ENCODE measurements around the gene CLK4. TPM values are rescaled to one million over a fixed set of nuclear protein-coding genes. Genes with fewer than 3 reads are reported as not detected.

CLK4 gene
- polyA plus RNA-seq, 2 of the 4 experiments (the other 2 are of a cell fraction): 13.1 to 26.0 TPM

DNA sequence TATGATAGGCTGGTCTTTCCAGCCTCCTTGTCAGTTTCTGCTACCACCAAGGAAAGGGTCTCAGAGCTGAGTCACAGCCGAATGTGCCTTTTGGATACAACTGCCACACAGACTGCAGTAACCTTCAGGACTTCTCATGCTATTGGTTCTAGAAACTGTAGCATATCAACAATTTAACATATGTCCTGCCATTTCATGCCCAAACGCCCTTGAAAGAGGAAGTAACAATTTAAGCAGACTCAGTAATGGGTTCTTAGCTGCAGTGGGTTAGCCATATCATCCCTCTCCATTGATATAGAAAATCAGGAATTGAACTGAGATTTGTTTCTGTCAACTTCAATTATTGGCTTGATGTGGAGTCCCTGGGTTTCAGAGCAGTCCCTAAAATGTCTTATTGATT lies 4.1 kb upstream of the CLK4 start:
- no peak overlapping the region for H3K4me3 ChIP-seq
- H3K4me2 ChIP-seq: no peak overlapping the region
- no peak for TF ChIP-seq NFE2L2 (conservative IDR thresholded peaks at IDR 0.05; ENCODE audit: low read length)
- TF ChIP-seq KDM5A (IDR thresholded peaks at IDR 0.05): no peak
- TF ChIP-seq ESRRA (IDR thresholded peaks at IDR 0.05; ENCODE audit: borderline replicate concordance, low read length): no peak
- no peak for TF ChIP-seq MAZ (IDR thresholded peaks at IDR 0.05; ENCODE audit: borderline replicate concordance, low read depth, low read length)
- TF ChIP-seq KDM1A (IDR thresholded peaks at IDR 0.05; ENCODE audit: low read depth): no peak
- TF ChIP-seq EHF (CRISPR knock-in tag; IDR thresholded peaks at IDR 0.05): no peak
- no peak for TF ChIP-seq JUNB (IDR thresholded peaks at IDR 0.05)
- no peak for TF ChIP-seq JUN (IDR thresholded peaks at IDR 0.05)
- no peak for TF ChIP-seq NPAS2 (CRISPR knock-in tag; IDR thresholded peaks at IDR 0.05; ENCODE audit: borderline replicate concordance)
- CTCF ChIA-PET: no interaction called here
- DNase-seq (ENCODE audit: low read depth in 1 of 2, low spot score in 1 of 2) (no peak), FAIRE-seq (no peak), ATAC-seq (no peak)
- H3K9me3 ChIP-seq: peaks cover 43% of the 10 kb centered on the region
- no peak overlapping the region for H3K27ac ChIP-seq
- H3K4me1 ChIP-seq: no peaks in the 10 kb centered on the region
- POLR2A ChIA-PET: no interaction called here
- 11% methylated on average over 2 of the region's 2 CpGs for WGBS (ENCODE audit: missing lambda C conversion rate)

DNA sequence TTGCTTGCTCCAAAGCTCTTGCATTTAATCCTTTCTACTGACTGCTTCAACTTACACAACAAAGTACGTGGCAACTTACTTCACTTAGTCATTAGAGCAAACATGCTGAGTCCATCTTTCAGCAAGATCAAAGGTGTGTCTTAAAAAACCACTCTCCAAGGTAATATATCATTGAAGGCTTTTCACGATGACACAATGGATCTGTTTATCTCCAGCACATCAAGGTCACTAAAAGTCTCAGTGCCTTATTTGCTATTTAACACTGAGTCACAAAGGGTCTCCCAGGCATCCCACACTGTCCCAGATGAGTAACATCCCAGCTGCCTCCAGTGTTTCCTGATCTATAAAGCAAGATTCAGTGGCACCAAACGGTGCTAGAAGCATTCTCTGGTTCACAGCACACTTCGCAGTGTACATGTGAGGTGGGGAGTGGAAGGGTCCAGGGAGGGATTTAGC lies 3.7 kb upstream of the CLK4 start:
- Histone ChIP-seq H3K4me1 (peaks cover under 1% of the 10 kb centered on the region; the same call in 2 of the 3 replicates), H3K27ac (no peak overlapping the region), H3K4me3 (no peak overlapping the region), H3K4me2 (no peak overlapping the region), H3K9me3 (peaks cover 43% of the 10 kb centered on the region)
- TF ChIP-seq JUNB (IDR thresholded peaks at IDR 0.05) (peak; percentile 69), GATA3 (IDR thresholded peaks at IDR 0.05; ENCODE audit: borderline replicate concordance) (peak; percentile 55; the same call in 1 of the 2 replicates), FOSL2 (IDR thresholded peaks at IDR 0.05) (0 out of 2 replicates have a peak, but pooled peaks have one; percentile 8), FOSL2 (CRISPR knock-in tag; IDR thresholded peaks at IDR 0.05) (peak; percentile 32; the same call in 1 of the 2 replicates)
- TF ChIP-seq, protein P1, sequence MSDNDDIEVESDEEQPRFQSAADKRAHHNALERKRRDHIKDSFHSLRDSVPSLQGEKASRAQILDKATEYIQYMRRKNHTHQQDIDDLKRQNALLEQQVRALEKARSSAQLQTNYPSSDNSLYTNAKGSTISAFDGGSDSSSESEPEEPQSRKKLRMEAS (IDR thresholded peaks at IDR 0.05): no peak
- ATAC-seq: no peak
- 9% methylated on average over 4 of the region's 4 CpGs for WGBS (ENCODE audit: missing lambda C conversion rate)
- peak; percentile 32 for FAIRE-seq
- CTCF ChIA-PET: no interaction called here
- DNase-seq (ENCODE audit: low read depth in 1 of 2, low spot score in 1 of 2): peak in 1 of 2 experiments; percentile 51
- POLR2A ChIA-PET: no interaction called here

DNA sequence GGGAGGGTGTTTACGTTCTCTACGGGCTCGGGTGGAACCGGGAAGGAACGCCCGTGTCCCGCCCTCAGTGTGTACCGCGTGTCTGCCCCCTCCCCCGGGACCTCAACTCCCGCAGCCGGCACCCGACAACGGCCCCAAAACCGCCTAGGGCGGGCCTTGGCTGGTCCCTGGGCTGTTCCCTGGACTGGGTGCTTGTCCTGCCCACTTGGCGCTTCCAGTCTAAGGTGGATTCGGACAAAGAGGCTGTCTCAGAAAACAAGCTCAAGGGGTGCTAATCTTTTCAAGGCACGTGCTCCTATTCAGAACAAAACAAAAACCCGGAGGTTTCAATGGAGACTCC lies 379 bp upstream of the CLK4 start:
- Histone ChIP-seq H3K4me3 (peak overlapping the region; percentile 82), H3K9me3 (peaks cover 26% of the 10 kb centered on the region), H3K27ac (peak overlapping the region; percentile 95), H3K4me2 (peak overlapping the region; percentile 60), H3K4me1 (peaks cover 14% of the 10 kb centered on the region)
- ChIA-PET POLR2A (no interaction called here), CTCF (interaction anchor here (1.5 kb wide), 1 partner anchor 22 kb away, joined by 3 read pairs; no protein-coding TSS in a partner anchor)
- DNase-seq (ENCODE audit: low read depth in 1 of 2, low spot score in 1 of 2) (no peak), FAIRE-seq (no peak), ATAC-seq (peak in 1 of 2 experiments; percentile 68; a peak in 2 of 6 replicates)
- TF ChIP-seq KDM1A (IDR thresholded peaks at IDR 0.05; ENCODE audit: low read depth): peak; percentile 58; the same call in 1 of the 2 replicates
- TF ChIP-seq, protein P1 (IDR thresholded peaks at IDR 0.05): peak; percentile 16; the same call in 1 of the 2 replicates
- TF ChIP-seq, protein P2, sequence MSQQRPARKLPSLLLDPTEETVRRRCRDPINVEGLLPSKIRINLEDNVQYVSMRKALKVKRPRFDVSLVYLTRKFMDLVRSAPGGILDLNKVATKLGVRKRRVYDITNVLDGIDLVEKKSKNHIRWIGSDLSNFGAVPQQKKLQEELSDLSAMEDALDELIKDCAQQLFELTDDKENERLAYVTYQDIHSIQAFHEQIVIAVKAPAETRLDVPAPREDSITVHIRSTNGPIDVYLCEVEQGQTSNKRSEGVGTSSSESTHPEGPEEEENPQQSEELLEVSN (IDR thresholded peaks at IDR 0.05; ENCODE audit: borderline replicate concordance, low read depth): 0 out of 2 replicates have a peak, but pooled peaks have one; percentile 22
- no peak for TF ChIP-seq HOXA7 (CRISPR knock-in tag; IDR thresholded peaks at IDR 0.05)
- TF ChIP-seq PHF8 (IDR thresholded peaks at IDR 0.05; ENCODE audit: borderline replicate concordance, low read depth): peak; percentile 28; the same call in 1 of the 2 replicates
- WGBS (ENCODE audit: missing lambda C conversion rate): 29% methylated on average over 5 of the region's 20 CpGs

DNA sequence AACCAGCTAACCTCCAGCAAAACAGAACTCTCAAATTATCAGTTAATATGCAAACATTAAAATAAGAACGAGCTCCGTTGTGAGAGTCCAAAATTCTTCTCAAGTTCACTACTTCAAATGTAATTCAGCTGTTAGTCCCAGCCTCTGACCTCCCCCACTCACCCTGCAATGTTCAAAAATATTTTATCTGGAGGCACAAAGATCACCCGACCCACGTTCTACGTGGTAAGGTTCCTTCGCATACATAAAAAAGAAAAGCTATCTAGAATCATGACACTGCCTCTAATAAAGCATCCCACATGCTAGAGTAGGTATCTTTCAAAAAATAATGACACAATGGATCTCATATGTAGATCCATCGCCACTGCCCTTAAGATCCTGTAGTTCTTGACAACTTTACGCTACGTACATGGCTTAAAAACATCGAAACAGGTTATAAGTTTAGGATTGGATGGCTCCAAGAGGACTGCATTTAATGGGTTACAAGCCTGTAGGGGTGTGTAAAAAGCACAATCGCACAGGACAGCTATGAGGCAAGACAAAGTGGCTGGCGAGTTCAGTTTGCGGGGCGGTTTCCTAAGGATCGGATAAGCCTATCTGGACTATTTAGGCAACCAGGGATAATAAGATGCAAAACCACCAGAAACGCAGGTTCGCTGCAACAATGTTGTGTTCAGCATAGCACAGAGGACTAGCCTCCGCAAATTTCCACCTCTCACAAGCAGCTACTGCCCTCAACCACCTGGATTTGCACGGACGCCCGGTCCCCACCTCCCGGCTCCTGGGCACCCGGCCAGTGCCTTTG lies 969 bp downstream of the CLK4 start:
- no peak for FAIRE-seq

More for the DNA sequence above, 969 bp downstream of the CLK4 start:
- peak in 1 of 2 experiments; percentile 20 for DNase-seq (ENCODE audit: low read depth in 1 of 2, low spot score in 1 of 2)
- H3K9me3 ChIP-seq: peaks cover 22% of the 10 kb centered on the region
- H3K27ac ChIP-seq: peak overlapping the region; percentile 95
- ChIA-PET CTCF (interaction anchor here (1.5 kb wide), 1 partner anchor 20 kb away, joined by 3 read pairs; no protein-coding TSS in a partner anchor), POLR2A (interaction anchor here (1.7 kb wide), 1 partner anchor 25 kb away, joined by 3 read pairs; no protein-coding TSS in a partner anchor)
- H3K4me2 ChIP-seq: peak overlapping the region; percentile 77
- WGBS (ENCODE audit: missing lambda C conversion rate): 1% methylated on average over 18 of the region's 23 CpGs
- peak; percentile 37 to 66 for ATAC-seq
- TF ChIP-seq, protein P3, sequence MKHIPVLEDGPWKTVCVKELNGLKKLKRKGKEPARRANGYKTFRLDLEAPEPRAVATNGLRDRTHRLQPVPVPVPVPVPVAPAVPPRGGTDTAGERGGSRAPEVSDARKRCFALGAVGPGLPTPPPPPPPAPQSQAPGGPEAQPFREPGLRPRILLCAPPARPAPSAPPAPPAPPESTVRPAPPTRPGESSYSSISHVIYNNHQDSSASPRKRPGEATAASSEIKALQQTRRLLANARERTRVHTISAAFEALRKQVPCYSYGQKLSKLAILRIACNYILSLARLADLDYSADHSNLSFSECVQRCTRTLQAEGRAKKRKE (CRISPR knock-in tag; IDR thresholded peaks at IDR 0.05; ENCODE audit: low read depth): no peak
- no peak for TF ChIP-seq BHLHE40 (IDR thresholded peaks at IDR 0.05; ENCODE audit: low read depth, low read length)
- H3K4me1 ChIP-seq: peaks cover 14% of the 10 kb centered on the region
- H3K4me3 ChIP-seq: peak overlapping the region; percentile 82
